Adrenal gland (tissue), 12 donors: ENCODE results near the gene JOSD1. TPM values are rescaled to one million over a fixed set of nuclear protein-coding genes. Genes with fewer than 3 reads are reported as not detected.
A peak's percentile ranks its signal among the peaks of the same experiment; 100 is the strongest.

ENCODE experiments used
- DNase-seq, 7 donors: peaks; one replicate each; pipeline ENCODE4 v3.0.0-alpha.2; 2019 to 2020
- H3K27ac ChIP-seq, 5 donors: fragments of 200-600 bp; sonication (generic) in 4 of 5; 1 replicate in 3 of 5; 2 replicates in 2 of 5; pipeline versions ENCODE4 v1.5.1 to v1.8.0; 2016 to 2020; ENCODE audit warnings: mild to moderate bottlenecking in 1 of 5
- H3K27me3 ChIP-seq: fragments of 200-600 bp; 2 replicates; pipeline ENCODE4 v1.8.0; 2021
- H3K36me3 ChIP-seq, 2 donors: fragments of 200-600 bp; replicated peaks in 1 of 2; 1 replicate in 1 of 2; 2 replicates in 1 of 2; pipeline versions ENCODE4 v1.5.1 to v1.8.0; 2018 to 2022
- H3K4me1 ChIP-seq, 2 donors: fragments of 200-600 bp; replicated peaks in 1 of 2; 1 replicate in 1 of 2; 2 replicates in 1 of 2; pipeline versions ENCODE4 v1.5.1 to v1.8.0; 2018 to 2021
- H3K4me3 ChIP-seq, 4 donors: fragments of 200-600 bp; sonication (generic) in 3 of 4; one replicate each; pipeline ENCODE4 v1.5.1; 2016 to 2018
- H3K9me3 ChIP-seq, 3 donors: fragments of 200-600 bp; sonication (generic) in 1 of 3; replicated peaks in 1 of 3; 1 replicate in 2 of 3; 2 replicates in 1 of 3; pipeline versions ENCODE4 v1.5.1 to v1.8.0; 2016 to 2021
- POLR2A ChIP-seq, 2 donors: fragments of 450-650 bp; IDR thresholded peaks; one replicate each; pipeline ENCODE4 v1.6.1; 2017; ENCODE audit warnings: antibody characterized with exemption in 2 of 2, mild to moderate bottlenecking in 2 of 2, moderate library complexity in 1 of 2
- WGBS, 4 donors: extraction: QIAGEN DNeasy Blood & Tissue Kit in 2 of 4; methylation state at CpG; one replicate each; pipeline versions ENCODE4 v1.1.5 to v1.1.7; 2013 to 2017; 5-methylcytosine and 5-hydroxymethylcytosine counted together
- intact Hi-C, 2 donors: fragments of 100-400 bp; cut with DNase I; formaldehyde crosslinking; loops; one replicate each; pipeline versions ENCODE4 v1.14.1 to v1.15.0; 2022 to 2023
- polyA plus RNA-seq, 3 donors: library from polyadenylated mRNA; stranded (reverse); fragments of 200-250 nt in 2 of 3; fragments of 350-450 nt in 1 of 3; fragmentation: Illumina TruSeq in 1 of 3; extraction: RNeasy Lipid Tissue Mini Kit (QIAGEN cat#74804) in 1 of 3; gene quantifications; one replicate each; pipeline ENCODE4 v1.2.3, GENCODE V29; 2013 to 2014
- total RNA-seq, 9 donors: library from RNA; depleted of rRNA in 4 of 9; stranded (reverse); fragments of >200 nt in 4 of 9; fragments of 120-200 nt in 1 of 9; fragmentation: NEBNext Ultra II Directional in 1 of 9; extraction: Animal tissue kit (Norgen Biotek cat#: 25700) in 1 of 9; gene quantifications; one replicate each; pipeline versions ENCODE4 v1.1.0 to v1.2.4, GENCODE V29; 2013 to 2023
- TF ChIP-seq, protein P1 (sequence below), 6 experiments: fragments of 450-650 bp in 4 of 6; fragments of 200-600 bp in 2 of 6; sonication (generic) in 1 of 6; IDR thresholded peaks; 1 replicate in 5 of 6; 2 replicates in 1 of 6; pipeline versions ENCODE4 v1.5.1 to v1.8.0; 2016 to 2021; ENCODE audit warnings: antibody characterized with exemption in 6 of 6, mild to moderate bottlenecking in 2 of 6, moderate library complexity in 1 of 6
- donor health status: healthy with polysubstance abuse.
- donor health status: Bipolar disorder and iron deficiency.
- donor health status: DM: yes; HTN: yes; CAD: no.
- donor health status: DM: no; HTN: no; CAD: no.
- donor health status: DM: no; HTN: no; CAD: no.
- donor health status: DM: yes; HTN: yes; CAD: no.

The JOSD1 gene
- total and polyA plus RNA-seq, 12 donors, result 14.3 to 93.4 (median 42.4) TPM

- Histone ChIP-seq H3K27ac (no peak overlapping the region), H3K4me1 (peaks cover 5% of the 10 kb centered on the region in 2 donors), H3K9me3 (no peaks in the 10 kb centered on the region), H3K27me3 (no peaks in the 10 kb centered on the region), H3K36me3 (peaks cover 0 to 58% of the 10 kb centered on the region in 2 donors), H3K4me3 (no peak overlapping the region)
- intact Hi-C loops, result no loop called here
- TF ChIP-seq, protein P1, sequence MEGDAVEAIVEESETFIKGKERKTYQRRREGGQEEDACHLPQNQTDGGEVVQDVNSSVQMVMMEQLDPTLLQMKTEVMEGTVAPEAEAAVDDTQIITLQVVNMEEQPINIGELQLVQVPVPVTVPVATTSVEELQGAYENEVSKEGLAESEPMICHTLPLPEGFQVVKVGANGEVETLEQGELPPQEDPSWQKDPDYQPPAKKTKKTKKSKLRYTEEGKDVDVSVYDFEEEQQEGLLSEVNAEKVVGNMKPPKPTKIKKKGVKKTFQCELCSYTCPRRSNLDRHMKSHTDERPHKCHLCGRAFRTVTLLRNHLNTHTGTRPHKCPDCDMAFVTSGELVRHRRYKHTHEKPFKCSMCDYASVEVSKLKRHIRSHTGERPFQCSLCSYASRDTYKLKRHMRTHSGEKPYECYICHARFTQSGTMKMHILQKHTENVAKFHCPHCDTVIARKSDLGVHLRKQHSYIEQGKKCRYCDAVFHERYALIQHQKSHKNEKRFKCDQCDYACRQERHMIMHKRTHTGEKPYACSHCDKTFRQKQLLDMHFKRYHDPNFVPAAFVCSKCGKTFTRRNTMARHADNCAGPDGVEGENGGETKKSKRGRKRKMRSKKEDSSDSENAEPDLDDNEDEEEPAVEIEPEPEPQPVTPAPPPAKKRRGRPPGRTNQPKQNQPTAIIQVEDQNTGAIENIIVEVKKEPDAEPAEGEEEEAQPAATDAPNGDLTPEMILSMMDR (IDR thresholded peaks at IDR 0.05), result no peak
- no peak for DNase-seq
- 92 to 97% (median 94%) methylated on average over 9 of the region's 9 CpGs for WGBS, 4 donors
These were observed 15.8 kb downstream of the JOSD1 start for GRCh38 chr22:38684895-38685294.

DNA sequence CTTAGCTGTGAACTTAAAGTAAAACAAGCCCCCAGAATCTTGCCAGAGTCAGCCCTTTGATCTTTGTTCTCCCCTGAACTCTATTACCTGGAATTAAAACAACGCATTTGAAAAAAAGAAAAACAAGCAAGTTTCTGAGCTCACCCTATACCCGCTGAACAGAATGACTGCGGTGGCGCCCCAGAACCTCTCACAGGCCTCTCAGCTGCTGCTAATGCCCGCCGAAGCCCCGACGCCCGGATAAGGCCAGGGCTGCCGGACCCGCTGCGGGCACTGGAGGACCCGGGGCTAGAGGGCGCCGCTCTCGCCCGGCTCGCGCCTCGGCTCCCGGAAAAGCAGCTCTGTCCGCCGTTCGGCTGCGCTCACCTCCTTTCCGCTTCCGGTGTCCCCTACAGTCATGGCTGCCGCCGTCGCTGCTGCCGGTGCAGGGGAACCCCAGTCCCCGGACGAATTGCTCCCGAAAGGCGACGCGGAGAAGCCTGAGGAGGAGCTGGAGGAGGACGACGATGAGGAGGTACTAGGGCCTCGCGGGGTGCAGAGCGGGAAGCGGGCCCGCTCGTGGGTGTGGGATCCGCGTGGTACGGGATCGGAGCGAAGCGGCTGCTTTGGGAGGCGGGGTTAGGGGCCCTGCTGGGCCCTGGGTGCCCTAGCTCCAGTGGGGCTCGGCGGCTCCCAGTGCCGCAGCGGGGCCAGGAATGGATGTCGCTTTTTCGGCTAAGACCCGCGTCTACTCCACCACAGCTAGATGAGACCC, 19.0 kb downstream of the JOSD1 start, which contains the start of gene TOMM22:
TSS of gene TOMM22 (plus strand) at position 376 of the 754 bp plus-strand sequence. CDS start at position 398, 22 bp downstream.
- whole genome bisulfite sequencing, 4 donors, result 0 to 1% (median 1%) methylated on average over 6 to 60 of the region's 60 CpGs
- no peaks in the 10 kb centered on the region for H3K27me3 ChIP-seq
- intact Hi-C loops, result no loop called here
- peaks cover 5% of the 10 kb centered on the region in 2 donors for H3K4me1 ChIP-seq
- peaks cover 0 to 31% of the 10 kb centered on the region in 2 donors for H3K36me3 ChIP-seq
- peak within 1 kb of the TSS; percentile 69 to 100 (median 86) for H3K4me3 ChIP-seq
- peak; percentile 85 to 91 (median 88) for DNase-seq
- peak within 1 kb of the TSS in 4 of 5 donors; percentile 43 to 76 (median 72) for H3K27ac ChIP-seq
- TF ChIP-seq, protein P1 (IDR thresholded peaks at IDR 0.05), result peak in 4 of 6 experiments; percentile 11 to 51 (median 27)
- peak in 1 of 2 donors; percentile 51 for TF ChIP-seq POLR2A (IDR thresholded peaks at IDR 0.05)
- no peaks in the 10 kb centered on the region for H3K9me3 ChIP-seq

DNA sequence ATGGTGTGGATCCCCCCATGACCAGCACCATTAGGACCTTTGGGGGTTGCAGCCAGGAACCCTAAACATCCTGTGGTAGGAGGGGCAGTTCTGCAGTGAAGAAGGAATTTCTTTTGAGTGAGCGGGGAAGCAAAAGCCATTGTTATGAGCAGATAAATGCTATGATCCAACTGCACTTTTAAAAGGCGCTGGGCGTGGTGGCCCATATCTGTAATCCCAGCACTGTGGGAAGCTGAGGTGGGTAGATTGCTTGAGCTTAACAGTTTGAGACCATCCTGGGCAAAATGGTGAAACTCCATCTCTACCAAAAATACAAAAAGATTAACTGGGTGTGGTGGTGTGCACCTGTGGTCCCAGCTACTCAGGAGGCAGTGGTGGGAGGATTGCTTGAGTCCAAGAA, 24.9 kb downstream of the JOSD1 start:
- Histone ChIP-seq H3K4me3 (no peak overlapping the region), H3K36me3 (peaks cover 0 to 24% of the 10 kb centered on the region in 2 donors), H3K9me3 (no peaks in the 10 kb centered on the region), H3K4me1 (no peaks in the 10 kb centered on the region), H3K27ac (no peak overlapping the region), H3K27me3 (no peaks in the 10 kb centered on the region)
- DNase-seq, result no peak
- 88 to 99% (median 97%) methylated on average over 3 of the region's 3 CpGs for WGBS, 4 donors
- TF ChIP-seq POLR2A (IDR thresholded peaks at IDR 0.05), result no peak
- TF ChIP-seq, protein P1 (IDR thresholded peaks at IDR 0.05), result no peak
- intact Hi-C loops, result no loop called here

DNA sequence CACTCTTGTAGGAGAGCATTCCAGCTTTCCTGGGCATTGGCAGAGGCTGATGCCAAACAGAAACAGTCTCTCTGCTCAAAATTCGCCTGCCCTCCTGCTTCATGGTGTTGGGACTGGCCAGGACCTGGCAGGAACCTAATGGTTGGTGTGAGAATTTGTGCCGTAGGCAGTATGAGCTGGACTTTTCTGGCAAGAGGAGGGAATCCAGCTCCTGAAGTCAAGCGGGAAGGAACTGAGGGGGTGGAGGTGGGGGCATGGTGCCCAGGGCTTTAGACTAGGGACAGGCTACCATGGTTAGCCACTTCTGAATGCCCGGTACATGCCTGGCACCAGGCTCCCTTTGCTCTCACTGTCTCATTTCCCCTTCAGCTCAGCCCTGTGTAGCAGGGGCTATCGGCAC, 25.9 kb downstream of the JOSD1 start:
- intact Hi-C loops, result no loop called here
- 73 to 90% (median 79%) methylated on average over 3 to 5 of the region's 5 CpGs for WGBS, 4 donors
- H3K9me3 ChIP-seq, result no peaks in the 10 kb centered on the region

More for the DNA sequence above, 25.9 kb downstream of the JOSD1 start:
- Histone ChIP-seq H3K27me3 (no peaks in the 10 kb centered on the region), H3K4me3 (no peak overlapping the region), H3K27ac (no peak overlapping the region), H3K4me1 (no peaks in the 10 kb centered on the region), H3K36me3 (peaks cover 0 to 29% of the 10 kb centered on the region in 2 donors)
- no peak for DNase-seq
- TF ChIP-seq POLR2A (IDR thresholded peaks at IDR 0.05), result no peak
- TF ChIP-seq, protein P1 (IDR thresholded peaks at IDR 0.05), result no peak
